OCI-LY1 (cell line): Measurements from ENCODE around the gene ADCY9.

Experiments used
- H2AFZ ChIP-seq: fragments of 200-600 bp; sonication (generic), shearing (Covaris generic); 2 replicates; pipeline ENCODE4 v1.6.0; 2014; ENCODE audit warnings: antibody characterized with exemption, mild to moderate bottlenecking, low read length
- H3F3A ChIP-seq: fragments of 200-600 bp; sonication (generic), shearing (Covaris generic); 2 replicates; pipeline ENCODE4 v1.6.0; 2014; ENCODE audit warnings: mild to moderate bottlenecking, antibody characterized with exemption, low read length, moderate library complexity; ENCODE audit not compliant: insufficient read depth
- H3K27ac ChIP-seq: fragments of 200-600 bp; sonication (generic); 2 replicates; pipeline ENCODE4 v1.5.1; 2014; ENCODE audit warnings: low read length, mixed run types, mild to moderate bottlenecking, low read depth; ENCODE audit not compliant: poor library complexity, severe bottlenecking
- H3K27me3 ChIP-seq: fragments of 200-600 bp; sonication (generic); 2 replicates; pipeline ENCODE4 v1.6.0; 2014; ENCODE audit warnings: antibody characterized with exemption, mild to moderate bottlenecking, low read length, moderate library complexity; ENCODE audit not compliant: insufficient read depth
- H3K36me3 ChIP-seq: fragments of 200-600 bp; sonication (generic); 2 replicates; pipeline ENCODE4 v1.6.1; 2014; ENCODE audit warnings: mild to moderate bottlenecking, antibody characterized with exemption, low read length, moderate library complexity, mixed read lengths; ENCODE audit not compliant: insufficient read depth
- H3K4me1 ChIP-seq: fragments of 200-600 bp; sonication (generic); 2 replicates; pipeline ENCODE4 v1.5.1; 2014; ENCODE audit warnings: mild to moderate bottlenecking, low read length, moderate library complexity; ENCODE audit not compliant: insufficient read depth, severe bottlenecking
- H3K4me2 ChIP-seq: fragments of 200-600 bp; sonication (generic), shearing (Covaris generic); 2 replicates; pipeline ENCODE4 v1.6.1; 2014; ENCODE audit warnings: low read length
- H3K4me3 ChIP-seq: fragments of 200-600 bp; sonication (generic); 2 replicates; pipeline ENCODE4 v1.5.1; 2014; ENCODE audit warnings: low read length, low read depth, mild to moderate bottlenecking, mixed read lengths; ENCODE audit not compliant: poor library complexity, severe bottlenecking
- H3K79me2 ChIP-seq: fragments of 200-600 bp; shearing (Covaris generic); 2 replicates; pipeline ENCODE4 v1.6.1; 2016; ENCODE audit warnings: mixed run types, low read length, mixed read lengths; ENCODE audit not compliant: insufficient read depth
- H3K9ac ChIP-seq: fragments of 200-600 bp; sonication (generic), shearing (Covaris generic); 2 replicates; pipeline ENCODE4 v1.6.1; 2014; ENCODE audit warnings: mild to moderate bottlenecking, low read length, mixed read lengths
- H3K9me2 ChIP-seq: fragments of 200-600 bp; sonication (generic), shearing (Covaris generic); 2 replicates; pipeline ENCODE4 v1.6.1; 2014; ENCODE audit warnings: low read depth, mild to moderate bottlenecking, low read length, mixed read lengths
- H3K9me3 ChIP-seq: fragments of 200-600 bp; shearing (Covaris generic); 2 replicates; pipeline ENCODE4 v1.6.1; 2014; ENCODE audit warnings: low read length, mixed read lengths
- H4K20me1 ChIP-seq: fragments of 200-600 bp; sonication (generic), shearing (Covaris generic); 2 replicates; pipeline ENCODE4 v1.6.0; 2016; ENCODE audit warnings: mild to moderate bottlenecking, low read length; ENCODE audit not compliant: insufficient read depth
- CTCF ChIP-seq: fragments of 200-600 bp; sonication (generic), shearing (Covaris generic); IDR thresholded peaks from 2 replicates; pipeline ENCODE4 v1.5.1; 2017; ENCODE audit warnings: mild to moderate bottlenecking, antibody characterized with exemption, low read length, moderate library complexity, mixed read lengths
- EZH2 ChIP-seq: fragments of 200-600 bp; sonication (generic), shearing (Covaris generic); IDR thresholded peaks from 2 replicates; pipeline ENCODE4 v1.8.0; 2017; ENCODE audit warnings: borderline replicate concordance, mixed run types, mild to moderate bottlenecking, antibody characterized with exemption, low read length, moderate library complexity, mixed read lengths

Gene ADCY9

DNA sequence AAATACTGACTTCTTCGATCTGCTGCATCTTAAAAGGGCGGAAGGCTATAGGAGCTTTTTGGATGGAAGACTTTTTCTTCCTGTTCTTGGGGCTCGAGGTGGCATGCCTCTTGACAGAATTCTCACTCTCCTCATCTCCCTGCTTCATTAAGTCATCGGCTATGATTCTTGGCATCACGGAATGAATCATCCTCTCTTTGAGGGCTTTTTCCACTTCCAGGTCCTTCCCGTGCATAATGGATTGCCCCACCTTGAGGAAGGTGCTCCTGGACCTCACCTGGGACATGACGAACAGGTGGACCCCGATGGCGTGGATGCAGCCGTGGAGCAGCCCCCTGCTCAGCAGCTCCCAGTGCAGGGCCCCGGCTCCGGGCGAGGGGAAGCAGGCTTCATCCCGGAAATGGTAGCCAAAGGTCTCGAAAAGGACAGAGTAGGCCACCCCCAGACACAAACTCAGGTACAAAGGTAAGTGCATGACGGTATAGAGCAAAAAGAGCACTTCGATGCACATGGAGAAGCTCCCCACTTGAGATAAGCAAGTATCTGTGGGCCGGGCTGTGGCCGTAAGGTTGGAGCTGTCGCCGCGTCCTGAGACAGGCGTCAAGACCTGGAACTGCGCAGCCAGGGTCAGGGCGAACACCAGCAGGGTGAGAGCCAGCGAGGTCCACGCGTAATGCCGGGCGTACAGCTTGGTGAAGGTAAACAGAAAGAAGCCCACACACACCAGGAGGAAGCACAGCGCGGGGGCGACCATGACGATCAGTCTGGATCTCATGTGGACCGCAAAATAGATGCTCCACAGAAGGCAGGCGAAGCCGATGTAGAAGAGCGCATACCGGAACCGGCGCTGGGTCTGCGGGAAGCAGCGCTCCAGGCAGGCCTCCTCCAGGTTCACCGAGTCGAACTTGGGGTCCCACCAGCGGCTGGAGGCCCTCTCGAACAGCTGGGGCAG is 1.7 kb downstream of the ADCY9 start:
- H3K4me2 ChIP-seq: peak overlapping the region; percentile 64; the same call in 1 of the 2 replicates

GRCh38 chr16:4113358-4114256 is 2.6 kb downstream of the ADCY9 start:
- Histone ChIP-seq H3K36me3 (no peaks in the 10 kb centered on the region), H3K27me3 (no peaks in the 10 kb centered on the region), H3K79me2 (no peaks in the 10 kb centered on the region), H3K4me1 (peaks cover 26% of the 10 kb centered on the region), H3K9me3 (no peaks in the 10 kb centered on the region), H4K20me1 (no peaks in the 10 kb centered on the region), H3K4me2 (peak overlapping the region; percentile 33; the same call in 1 of the 2 replicates), H3K9ac (no peak overlapping the region), H3K9me2 (no peaks in the 10 kb centered on the region), H3K4me3 (peak overlapping the region; percentile 21), H3K27ac (no peak overlapping the region), H2AFZ (no peak overlapping the region), H3F3A (no peaks in the 10 kb centered on the region)
- TF ChIP-seq CTCF (no peak), EZH2 (no peak)

More for the DNA sequence above, 1.7 kb downstream of the ADCY9 start:
- Histone ChIP-seq H3K4me1 (peaks cover 26% of the 10 kb centered on the region), H3K36me3 (no peaks in the 10 kb centered on the region), H3K27ac (no peak overlapping the region), H3F3A (no peaks in the 10 kb centered on the region), H3K79me2 (no peaks in the 10 kb centered on the region), H3K9ac (no peak overlapping the region), H3K9me2 (no peaks in the 10 kb centered on the region), H3K27me3 (no peaks in the 10 kb centered on the region), H3K9me3 (no peaks in the 10 kb centered on the region), H2AFZ (no peak overlapping the region), H4K20me1 (no peaks in the 10 kb centered on the region), H3K4me3 (peak overlapping the region; percentile 55)
- TF ChIP-seq EZH2: no peak
- TF ChIP-seq CTCF: no peak

DNA sequence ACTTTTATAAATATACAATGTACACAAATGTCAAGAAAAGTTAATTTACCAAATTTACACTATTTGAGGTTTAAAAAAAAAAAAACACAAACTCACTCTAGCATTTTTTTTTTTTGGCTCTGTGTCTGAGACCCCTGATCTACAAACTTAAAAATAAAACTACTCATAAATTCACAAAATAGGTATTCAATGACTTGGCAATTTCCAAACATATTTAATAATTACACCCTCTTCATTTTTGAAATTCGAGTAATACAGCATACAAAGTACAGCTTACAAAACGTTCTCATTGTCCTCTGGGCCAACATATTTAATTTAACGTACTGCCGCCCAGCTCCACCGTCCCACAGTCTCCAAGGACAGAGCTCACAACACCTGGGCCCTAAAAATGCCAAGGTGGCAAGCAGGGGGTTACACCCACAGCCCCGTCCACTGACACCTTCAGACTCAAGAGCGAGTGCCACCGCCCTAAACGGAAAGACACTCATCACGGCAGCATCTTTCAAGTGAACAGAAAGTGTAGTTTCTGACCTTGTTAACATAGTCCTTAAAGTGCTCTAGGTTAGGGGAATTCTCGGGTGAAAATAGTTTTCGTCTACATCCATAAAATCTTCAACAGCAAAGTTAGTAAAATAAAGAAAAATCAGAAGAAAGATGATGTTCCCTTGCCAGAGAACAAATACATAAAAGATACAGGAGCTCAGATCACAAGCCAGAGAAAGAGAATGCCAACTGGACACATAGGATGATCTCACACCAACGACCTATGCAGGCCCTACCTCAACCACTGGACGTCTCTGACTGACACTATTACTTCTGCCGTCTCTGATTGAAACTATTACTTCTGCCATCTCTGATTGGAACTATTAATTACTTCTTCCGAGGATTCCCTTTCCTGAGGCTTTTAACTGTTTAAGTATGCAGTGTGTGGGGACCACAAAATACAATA is 4.2 kb downstream of the ADCY9 start:
- no peaks in the 10 kb centered on the region for H3K9me2 ChIP-seq
- H3F3A ChIP-seq: no peaks in the 10 kb centered on the region
- H3K9ac ChIP-seq: no peak overlapping the region
- no peak overlapping the region for H2AFZ ChIP-seq
- no peaks in the 10 kb centered on the region for H3K9me3 ChIP-seq
- peaks cover 26% of the 10 kb centered on the region for H3K4me1 ChIP-seq
- no peaks in the 10 kb centered on the region for H3K79me2 ChIP-seq
- H3K27me3 ChIP-seq: no peaks in the 10 kb centered on the region
- H3K4me2 ChIP-seq: peak overlapping the region; percentile 33
- H3K36me3 ChIP-seq: no peaks in the 10 kb centered on the region
- peak overlapping the region; percentile 21 for H3K4me3 ChIP-seq
- TF ChIP-seq EZH2 (no peak), CTCF (no peak)
- H3K27ac ChIP-seq: no peak overlapping the region
- no peaks in the 10 kb centered on the region for H4K20me1 ChIP-seq
